Measurements from ENCODE around the gene OPTC.
"Not testable (repeated sequence)": the region's sequence is repeated elsewhere in the genome, so short reads cannot be mapped to it uniquely, and the experiment has no call there.

OPTC gene

GRCh38 chr1:203513585-203514031, 19.7 kb downstream of the OPTC start:
- DNase-seq = no peak

- no peak for DNase-seq
Observed at GRCh38 chr1:203516184-203516583, 22.2 kb downstream of the OPTC start.

DNA sequence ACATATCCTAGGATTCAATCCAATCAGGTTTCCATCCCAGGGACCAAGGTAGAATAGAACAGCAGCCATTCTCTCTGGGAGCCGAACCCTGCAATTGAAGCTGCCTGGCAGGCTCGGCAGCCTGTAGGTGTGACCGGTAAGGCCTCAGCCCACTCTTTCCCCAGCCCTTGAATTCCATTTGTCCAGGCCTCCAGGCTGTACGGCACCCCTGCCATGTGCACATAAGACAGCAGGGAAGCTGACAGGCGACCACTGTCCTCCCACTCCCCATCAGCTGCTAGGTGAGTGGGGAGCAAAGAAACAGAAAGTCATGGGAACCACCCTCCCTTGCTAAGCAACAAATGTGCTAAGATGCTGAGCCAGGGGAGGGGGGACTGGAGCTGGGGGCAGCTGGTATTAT, 23.0 kb downstream of the OPTC start:
- no peak for DNase-seq

DNA sequence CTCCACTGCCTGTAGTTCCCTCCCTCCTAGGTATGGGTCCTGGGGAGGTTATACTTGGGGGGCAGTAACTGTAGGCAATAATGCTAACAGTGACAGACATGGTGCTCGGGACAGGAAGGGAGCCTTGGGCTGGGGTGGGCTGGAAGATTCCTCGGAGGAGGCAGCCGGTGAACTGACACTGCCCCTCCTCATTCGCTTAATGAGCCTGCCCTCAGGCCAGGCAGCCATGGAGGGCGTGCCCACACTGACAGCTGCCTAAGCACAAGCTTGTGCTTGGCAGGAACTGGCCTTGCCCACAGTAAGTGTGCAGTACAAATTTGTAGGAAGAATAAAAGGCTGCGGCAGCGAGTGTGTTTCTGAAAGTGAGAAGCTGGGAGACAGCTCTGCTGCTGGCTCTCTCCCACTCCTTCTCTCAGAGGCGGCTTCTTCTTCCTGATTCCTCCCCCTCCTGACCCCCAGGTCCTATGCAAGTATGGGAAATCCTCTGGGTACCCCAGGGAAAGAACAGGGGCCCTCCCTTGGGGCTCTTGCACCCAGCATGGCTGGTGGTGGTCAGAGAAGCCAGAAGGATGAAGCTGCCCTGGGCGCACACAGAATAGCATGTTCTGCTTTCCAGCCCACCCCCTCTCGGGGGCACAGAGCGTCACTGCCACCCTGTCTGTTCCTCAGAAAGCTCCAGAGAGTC, 23.6 kb downstream of the OPTC start:
- no peak for DNase-seq

DNA sequence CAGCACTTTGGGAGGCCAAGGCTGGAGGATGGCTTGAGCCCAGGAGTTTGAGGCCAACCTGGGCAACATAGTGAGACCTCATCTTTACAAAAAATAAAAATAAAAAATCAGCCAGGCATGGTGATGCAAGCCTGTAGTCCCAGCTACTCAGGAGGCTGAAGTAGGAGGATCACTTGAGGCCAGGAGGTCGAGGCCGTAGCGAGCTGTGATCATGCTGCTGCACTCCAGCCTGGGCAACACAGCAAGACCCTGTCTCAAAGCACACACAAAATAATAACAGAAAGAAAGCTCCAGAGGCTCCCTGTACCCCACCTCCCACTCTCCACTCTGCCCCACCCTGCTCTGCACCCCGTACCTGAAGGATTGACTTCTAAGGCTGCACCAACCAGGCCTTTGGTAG, 24.2 kb downstream of the OPTC start:
- DNase-seq = not testable (repeated sequence)

GRCh38 chr1:203518541-203518940, 24.6 kb downstream of the OPTC start:
- DNase-seq = no peak

GRCh38 chr1:203519053-203519840, 25.3 kb downstream of the OPTC start:
- no peak for DNase-seq

GRCh38 chr1:203519896-203520295, 25.9 kb downstream of the OPTC start:
- DNase-seq = no peak

GRCh38 chr1:203520315-203520714, 26.4 kb downstream of the OPTC start:
- no peak for DNase-seq

DNA sequence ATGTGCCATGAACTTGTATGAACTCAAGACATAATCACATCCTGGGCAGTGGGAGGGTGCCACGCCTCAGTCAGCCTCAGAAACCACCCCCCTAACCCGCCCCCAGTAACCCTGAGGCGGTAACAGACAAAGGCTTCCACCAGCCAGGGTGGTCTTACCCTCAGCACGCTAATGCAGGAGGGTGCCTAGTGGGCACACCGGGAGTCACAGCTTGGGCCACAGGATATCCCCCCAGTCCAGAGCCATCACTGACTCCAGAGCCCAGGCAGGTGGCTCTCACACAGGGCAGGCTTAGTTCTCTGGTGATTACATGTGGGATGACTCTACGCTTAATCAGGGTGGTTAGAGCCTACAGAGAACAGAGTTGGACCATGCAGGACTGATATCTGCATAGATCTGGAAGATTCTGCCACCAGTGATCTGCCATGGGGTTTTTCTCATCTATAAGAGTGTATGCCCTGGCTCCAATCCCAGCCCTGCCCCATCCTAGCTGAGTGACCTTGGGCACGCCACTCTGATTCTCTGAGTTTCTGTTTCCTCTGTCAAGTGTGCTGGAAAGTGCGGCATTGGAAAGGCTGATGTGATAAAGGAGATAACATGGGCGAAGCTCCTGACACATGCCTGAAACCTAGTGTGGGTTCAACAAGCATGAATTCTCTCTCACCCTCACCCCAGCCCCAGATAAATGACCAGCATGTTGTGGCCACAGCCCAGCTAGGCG, 27.3 kb downstream of the OPTC start:
- DNase-seq = no peak

DNA sequence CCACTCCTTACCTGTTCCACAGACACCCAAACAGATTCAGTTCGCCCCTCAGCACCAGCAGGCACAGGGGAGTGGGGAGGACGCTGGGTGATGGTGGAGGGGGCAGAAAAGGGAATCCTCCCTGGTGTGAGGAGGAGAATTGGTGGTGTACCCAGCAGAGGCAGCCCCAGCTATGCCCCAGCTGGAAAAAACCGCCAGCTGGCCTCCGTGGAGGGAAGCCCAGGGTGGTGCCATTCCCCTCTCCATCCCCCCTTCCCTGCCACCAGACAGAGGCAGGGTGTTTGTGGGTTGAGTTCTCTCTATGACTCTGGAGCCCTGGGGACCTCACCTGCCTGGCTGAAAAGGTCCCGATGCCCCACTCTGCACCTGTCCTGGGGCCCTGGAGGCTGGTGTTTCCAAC, 27.9 kb downstream of the OPTC start:
- DNase-seq = no peak

DNA sequence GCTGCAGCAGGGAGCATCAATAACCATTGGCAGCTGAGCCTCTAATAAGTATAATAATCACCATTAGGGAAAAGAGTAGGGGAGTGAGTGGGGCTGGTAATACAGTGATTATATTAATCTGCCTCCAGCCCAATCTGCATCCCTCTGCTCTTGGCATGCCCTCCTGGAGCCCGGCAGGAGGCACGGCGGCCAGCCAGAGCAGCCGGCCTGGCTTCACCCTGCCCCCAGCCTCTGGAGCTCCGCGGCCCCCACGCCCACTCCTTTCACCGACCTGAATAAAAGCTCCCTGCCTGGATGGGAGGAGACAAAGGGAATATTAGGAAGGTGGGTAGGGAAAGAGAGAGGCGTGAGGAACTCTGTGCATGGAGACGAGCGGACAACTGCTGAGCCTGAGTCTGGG, 28.3 kb downstream of the OPTC start:
- DNase-seq = peak in 6 of 58 donors; percentile 10 to 39 (median 20)

DNA sequence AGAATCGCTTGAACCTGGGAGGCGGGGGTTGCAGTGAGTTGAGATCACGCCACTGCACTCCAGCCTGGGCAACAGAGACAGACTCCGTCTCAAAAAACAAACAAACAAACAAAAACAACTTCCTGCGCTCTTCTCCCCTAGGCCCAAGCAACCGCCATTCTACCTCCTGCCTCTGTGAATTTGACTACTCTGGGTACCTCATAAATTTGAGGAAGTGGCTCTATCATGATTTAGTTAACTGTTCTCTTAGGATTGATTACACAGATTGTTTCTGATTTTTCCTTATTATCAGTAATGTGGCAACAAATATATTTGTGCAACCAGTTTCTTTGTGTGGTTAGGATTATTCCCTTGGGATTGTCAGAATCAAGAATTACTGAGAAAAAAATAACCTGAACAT, 29.7 kb downstream of the OPTC start:
- no peak for DNase-seq

DNA sequence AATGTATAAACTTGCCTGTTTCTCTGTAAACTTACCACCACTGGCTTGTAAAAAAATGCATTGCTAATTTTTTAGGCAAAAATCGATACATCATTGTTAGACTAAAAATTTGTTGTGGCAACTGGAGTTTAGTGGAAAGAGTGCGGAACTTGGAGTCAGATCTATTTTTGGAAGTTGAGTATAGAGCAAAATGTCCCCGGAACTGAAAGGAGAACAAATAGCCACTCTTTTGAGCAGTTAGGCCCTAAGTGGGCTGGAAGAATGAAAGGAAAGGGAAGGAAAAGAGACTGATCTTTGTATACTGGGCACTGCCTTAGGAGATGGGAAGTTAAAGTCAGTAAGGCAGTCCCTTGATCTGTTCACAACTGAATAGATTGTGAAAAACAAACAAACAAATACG, 30.2 kb downstream of the OPTC start:
- DNase-seq = peak in 1 of 58 donors; percentile 28

- DNase-seq = no peak
Observed at GRCh38 chr1:203524824-203525223, 30.9 kb downstream of the OPTC start.

DNA sequence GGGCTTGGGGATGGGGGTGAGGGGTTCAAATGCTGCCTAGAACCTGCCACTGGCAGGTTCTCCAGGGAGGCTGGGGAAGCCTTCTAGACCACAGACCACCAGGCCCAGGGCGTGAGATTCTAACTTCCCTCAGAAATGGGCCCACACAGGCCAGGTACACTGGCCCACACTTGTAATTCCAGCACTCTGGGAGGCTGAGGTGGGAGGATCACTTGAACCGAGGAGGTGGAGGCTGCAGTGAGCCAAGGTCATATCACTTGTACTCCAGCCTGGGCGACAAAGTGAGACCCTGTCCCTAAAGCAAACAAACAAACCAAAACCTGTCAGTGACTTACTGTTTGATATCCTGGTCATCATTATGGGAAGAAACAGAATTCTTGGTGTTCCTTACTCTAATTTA, 31.7 kb downstream of the OPTC start:
- no peak for DNase-seq

GRCh38 chr1:203526130-203526529, 32.2 kb downstream of the OPTC start:
- no peak for DNase-seq

GRCh38 chr1:203526572-203526971, 32.6 kb downstream of the OPTC start:
- DNase-seq = no peak

DNA sequence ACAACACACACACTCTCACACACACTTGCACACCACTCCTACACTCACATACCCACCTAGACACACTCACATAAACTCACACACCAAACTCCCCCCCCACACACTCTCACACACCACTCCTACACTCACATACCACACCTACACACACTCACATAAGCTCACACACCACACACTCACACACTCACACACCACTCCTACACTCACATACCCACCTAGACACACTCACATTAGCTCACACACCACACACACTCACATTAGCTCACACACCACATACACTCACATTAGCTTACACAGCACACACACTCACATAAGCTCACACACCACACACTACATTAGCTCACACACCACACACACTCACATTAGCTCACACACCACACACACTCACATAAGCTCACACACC, 33.1 kb downstream of the OPTC start:
- no peak for DNase-seq

GRCh38 chr1:203528063-203528462, 34.1 kb downstream of the OPTC start:
- DNase-seq = no peak

DNA sequence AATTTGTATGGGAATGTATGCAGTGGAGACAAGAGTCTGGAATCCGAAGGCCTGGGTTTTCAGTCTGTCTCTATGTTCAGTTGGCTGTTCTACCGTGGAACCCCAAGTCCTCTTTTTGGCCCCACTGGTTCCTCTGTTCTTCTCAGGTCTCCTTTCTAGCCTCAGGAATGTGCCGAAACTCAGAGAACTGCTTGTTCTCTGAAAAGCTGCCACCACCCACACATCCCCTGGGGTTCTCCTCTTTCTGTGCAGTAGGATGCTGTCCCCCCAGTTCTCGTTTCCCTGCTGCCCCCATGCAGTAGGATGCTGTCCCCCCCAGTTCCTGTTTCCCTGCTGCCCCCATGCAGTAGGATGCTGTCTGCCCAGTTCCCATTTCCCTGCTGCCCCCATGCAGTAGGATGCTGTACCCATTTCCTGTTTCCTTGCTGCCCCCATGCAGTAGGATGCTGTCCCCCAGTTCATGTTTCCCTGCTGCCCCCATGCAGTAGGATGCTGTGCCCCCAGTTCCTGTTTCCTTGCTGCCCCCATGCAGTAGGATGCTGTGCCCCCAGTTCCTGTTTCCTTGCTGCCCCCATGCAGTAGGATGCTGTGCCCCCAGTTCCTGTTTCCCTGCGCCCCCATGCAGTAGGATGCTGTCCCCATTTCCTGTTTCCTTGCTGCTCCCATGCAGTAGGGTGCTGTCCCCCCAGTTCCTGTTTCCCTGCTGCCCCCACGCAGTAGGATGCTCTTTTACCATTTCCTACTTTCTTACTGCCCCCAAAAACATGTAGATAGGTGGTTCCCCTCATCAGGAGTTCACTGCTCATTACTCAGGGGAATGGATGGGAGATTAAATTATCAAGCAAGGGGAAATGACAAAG, 35.3 kb downstream of the OPTC start:
- DNase-seq = no peak
